Measurements from ENCODE around the gene TMEM26. TPM values are rescaled to one million over a fixed set of nuclear protein-coding genes. Genes with fewer than 3 reads are reported as not detected.

TMEM26 gene
- total RNA-seq, 1 experiment from 2014 or later, result not detected

DNA sequence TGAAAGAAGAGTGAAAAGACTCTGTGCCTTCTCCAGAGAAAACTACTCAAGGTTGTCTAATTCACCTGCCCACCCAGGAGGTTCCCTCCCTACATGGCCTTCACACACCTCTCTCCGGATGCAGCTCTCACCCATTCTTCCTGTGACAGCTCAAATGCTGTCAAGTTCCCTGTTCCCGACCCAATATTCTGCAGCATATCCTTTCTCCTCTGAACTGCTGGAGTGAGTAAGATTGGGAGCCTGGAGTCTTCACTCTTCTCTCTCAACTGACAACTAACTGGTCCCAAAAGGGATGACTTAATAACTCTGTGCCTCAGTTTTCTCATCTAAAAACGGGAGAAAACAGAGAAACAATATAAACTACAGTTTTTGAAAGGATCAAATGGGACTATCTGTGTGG is 5.1 kb downstream of the TMEM26 start:
- Mint-ChIP-seq H3K27ac (ENCODE audit: unreplicated experiment) (no peak overlapping the region), H3K4me3 (ENCODE audit: unreplicated experiment) (no peak overlapping the region), H3K9me3 (ENCODE audit: unreplicated experiment) (no peaks in the 10 kb centered on the region), H3K4me1 (ENCODE audit: low read depth, unreplicated experiment) (no peaks in the 10 kb centered on the region), H3K27me3 (ENCODE audit: insufficient read depth, unreplicated experiment) (peaks cover 2% of the 10 kb centered on the region), H3K36me3 (ENCODE audit: insufficient read depth, unreplicated experiment) (no peaks in the 10 kb centered on the region)
- TF ChIP-seq, protein P1, sequence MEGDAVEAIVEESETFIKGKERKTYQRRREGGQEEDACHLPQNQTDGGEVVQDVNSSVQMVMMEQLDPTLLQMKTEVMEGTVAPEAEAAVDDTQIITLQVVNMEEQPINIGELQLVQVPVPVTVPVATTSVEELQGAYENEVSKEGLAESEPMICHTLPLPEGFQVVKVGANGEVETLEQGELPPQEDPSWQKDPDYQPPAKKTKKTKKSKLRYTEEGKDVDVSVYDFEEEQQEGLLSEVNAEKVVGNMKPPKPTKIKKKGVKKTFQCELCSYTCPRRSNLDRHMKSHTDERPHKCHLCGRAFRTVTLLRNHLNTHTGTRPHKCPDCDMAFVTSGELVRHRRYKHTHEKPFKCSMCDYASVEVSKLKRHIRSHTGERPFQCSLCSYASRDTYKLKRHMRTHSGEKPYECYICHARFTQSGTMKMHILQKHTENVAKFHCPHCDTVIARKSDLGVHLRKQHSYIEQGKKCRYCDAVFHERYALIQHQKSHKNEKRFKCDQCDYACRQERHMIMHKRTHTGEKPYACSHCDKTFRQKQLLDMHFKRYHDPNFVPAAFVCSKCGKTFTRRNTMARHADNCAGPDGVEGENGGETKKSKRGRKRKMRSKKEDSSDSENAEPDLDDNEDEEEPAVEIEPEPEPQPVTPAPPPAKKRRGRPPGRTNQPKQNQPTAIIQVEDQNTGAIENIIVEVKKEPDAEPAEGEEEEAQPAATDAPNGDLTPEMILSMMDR (IDR thresholded peaks at IDR 0.05; ENCODE audit: insufficient read depth in 1 of 2, low read depth in 1 of 2, low read length in 1 of 2, severe bottlenecking in 1 of 2, unreplicated experiment in 1 of 2), result no peak
- DNase-seq, result no peak
- Histone ChIP-seq H3K27me3 (replicated peaks; ENCODE audit: control insufficient read depth, insufficient read depth, low read length) (no peaks in the 10 kb centered on the region), H3K4me3 (ENCODE audit: low read depth, low read length) (no peak overlapping the region), H3K4me1 (no peaks in the 10 kb centered on the region), H3K9me3 (no peaks in the 10 kb centered on the region), H3K36me3 (ENCODE audit: control insufficient read depth, insufficient read depth, low read length) (no peaks in the 10 kb centered on the region)
- no TSS peak for BruUV-seq (replicated peaks)
- intact Hi-C loops (cut with micrococcal nuclease; ENCODE audit: unreplicated experiment), result no loop called here
- ChIA-PET CTCF (interaction anchor here (0.7 kb wide), 1 partner anchor 826 kb away, joined by 3 read pairs; no protein-coding TSS in a partner anchor), POLR2A (no interaction called here)

DNA sequence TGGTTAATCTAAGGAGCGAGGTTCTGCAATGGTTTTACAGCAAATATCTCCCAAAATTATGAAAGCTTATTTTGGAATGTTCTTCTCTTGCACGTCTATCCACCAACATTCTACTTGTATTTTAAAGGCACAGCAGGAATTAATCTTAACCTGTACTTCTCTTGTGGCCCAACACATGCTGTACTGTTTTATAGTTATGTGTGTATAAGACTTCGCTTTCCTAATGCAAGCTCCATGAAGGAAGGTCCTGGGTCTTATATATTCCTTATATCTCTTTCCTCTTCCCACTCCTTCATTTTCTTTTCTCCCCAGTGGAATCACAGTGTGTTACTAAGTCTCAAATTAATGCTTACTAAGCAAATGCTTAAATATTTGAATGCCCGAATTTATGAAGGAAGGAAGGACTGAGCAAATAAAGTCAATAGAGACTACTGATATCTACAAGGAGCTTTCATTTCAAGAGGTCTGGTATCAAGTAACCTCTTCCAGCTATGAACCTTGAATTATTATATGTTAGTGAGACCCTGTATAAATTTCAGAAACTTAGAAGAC is 14.0 kb downstream of the TMEM26 start:
- intact Hi-C loops (cut with micrococcal nuclease; ENCODE audit: unreplicated experiment), result no loop called here
- Mint-ChIP-seq H3K36me3 (ENCODE audit: insufficient read depth, unreplicated experiment) (no peaks in the 10 kb centered on the region), H3K9me3 (ENCODE audit: unreplicated experiment) (no peaks in the 10 kb centered on the region), H3K4me1 (ENCODE audit: low read depth, unreplicated experiment) (no peaks in the 10 kb centered on the region), H3K4me3 (ENCODE audit: unreplicated experiment) (no peak overlapping the region), H3K27ac (ENCODE audit: unreplicated experiment) (no peak overlapping the region), H3K27me3 (ENCODE audit: insufficient read depth, unreplicated experiment) (peaks cover 19% of the 10 kb centered on the region)
- no peak for DNase-seq
- TF ChIP-seq, protein P1 (IDR thresholded peaks at IDR 0.05; ENCODE audit: insufficient read depth in 1 of 2, low read depth in 1 of 2, low read length in 1 of 2, severe bottlenecking in 1 of 2, unreplicated experiment in 1 of 2), result no peak
- H3K4me3 ChIP-seq (ENCODE audit: low read depth, low read length), result no peak overlapping the region
- H3K27me3 ChIP-seq (replicated peaks; ENCODE audit: control insufficient read depth, insufficient read depth, low read length), result no peaks in the 10 kb centered on the region
- no TSS peak for BruUV-seq (replicated peaks)
- H3K36me3 ChIP-seq (ENCODE audit: control insufficient read depth, insufficient read depth, low read length), result no peaks in the 10 kb centered on the region
- ChIA-PET CTCF (no interaction called here), POLR2A (interaction anchor here (0.6 kb wide), 1 partner anchor 121 kb away, joined by 5 read pairs; no protein-coding TSS in a partner anchor)
- no peaks in the 10 kb centered on the region; the same call in 1 of the 2 replicates for H3K4me1 ChIP-seq
- H3K9me3 ChIP-seq, result no peaks in the 10 kb centered on the region

DNA sequence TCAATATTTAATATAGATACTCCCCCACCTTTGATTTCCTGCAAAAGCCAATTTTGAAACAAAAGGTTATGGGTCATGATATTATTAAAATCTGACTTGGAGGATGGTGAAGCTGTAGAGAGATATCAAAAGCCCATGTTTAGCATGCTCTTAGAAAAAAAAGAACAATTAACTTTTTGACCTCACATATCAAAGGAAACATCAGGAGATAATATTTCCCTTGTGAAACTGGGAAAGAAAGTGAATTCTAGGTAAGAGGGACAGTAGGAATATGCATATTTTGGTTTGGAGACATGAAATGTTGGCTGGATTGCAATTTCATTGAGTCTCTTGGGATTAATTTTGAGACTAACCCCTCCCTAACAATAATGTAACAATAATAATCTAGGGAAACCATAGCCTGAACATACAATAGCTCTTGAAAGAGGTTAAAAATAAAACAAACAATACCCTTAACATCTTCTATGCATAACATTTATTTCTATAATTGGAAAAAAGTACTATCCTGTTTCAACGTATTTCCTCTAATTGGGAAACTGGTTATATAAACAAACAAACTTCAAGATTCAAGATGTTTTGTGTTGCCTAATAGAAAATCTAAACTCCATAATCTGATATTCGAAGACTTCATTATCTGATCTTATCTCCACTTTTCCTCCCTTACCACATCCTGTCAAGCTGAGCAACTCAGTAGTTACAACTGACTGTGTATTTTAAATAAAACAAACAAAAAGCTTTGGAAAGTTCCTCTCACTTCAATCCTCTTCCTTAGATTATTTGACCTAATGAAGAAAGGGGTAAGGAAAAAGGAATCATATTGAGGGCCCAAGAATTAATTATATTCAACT is 14.8 kb downstream of the TMEM26 start:
- no peaks in the 10 kb centered on the region for H3K9me3 Mint-ChIP-seq (ENCODE audit: unreplicated experiment)

More for the DNA sequence above, 14.8 kb downstream of the TMEM26 start:
- TF ChIP-seq, protein P1 (IDR thresholded peaks at IDR 0.05; ENCODE audit: insufficient read depth in 1 of 2, low read depth in 1 of 2, low read length in 1 of 2, severe bottlenecking in 1 of 2, unreplicated experiment in 1 of 2), result no peak
- Histone ChIP-seq H3K4me1 (no peaks in the 10 kb centered on the region; the same call in 1 of the 2 replicates), H3K9me3 (no peaks in the 10 kb centered on the region), H3K4me3 (ENCODE audit: low read depth, low read length) (no peak overlapping the region), H3K36me3 (ENCODE audit: control insufficient read depth, insufficient read depth, low read length) (no peaks in the 10 kb centered on the region), H3K27me3 (replicated peaks; ENCODE audit: control insufficient read depth, insufficient read depth, low read length) (no peaks in the 10 kb centered on the region)
- H3K27ac Mint-ChIP-seq (ENCODE audit: unreplicated experiment), result no peak overlapping the region
- H3K4me3 Mint-ChIP-seq (ENCODE audit: unreplicated experiment), result no peak overlapping the region
- DNase-seq, result no peak
- no peaks in the 10 kb centered on the region for H3K4me1 Mint-ChIP-seq (ENCODE audit: low read depth, unreplicated experiment)
- intact Hi-C loops (cut with micrococcal nuclease; ENCODE audit: unreplicated experiment), result no loop called here
- no peaks in the 10 kb centered on the region for H3K36me3 Mint-ChIP-seq (ENCODE audit: insufficient read depth, unreplicated experiment)
- ChIA-PET CTCF (no interaction called here), POLR2A (no interaction called here)
- peaks cover 19% of the 10 kb centered on the region for H3K27me3 Mint-ChIP-seq (ENCODE audit: insufficient read depth, unreplicated experiment)
- BruUV-seq (replicated peaks), result no TSS peak
